MM.1S (cell line): Measurements from ENCODE around the gene CHMP4A.

ENCODE experiments used
- CTCF ChIP-seq: fragments of 300-600 bp; sonication (generic); IDR thresholded peaks from 2 replicates; pipeline ENCODE4 v1.5.1; 2016; ENCODE audit warnings: antibody characterized with exemption, low read length, mixed read lengths
- EZH2 ChIP-seq: fragments of 300-600 bp; sonication (generic); optimal IDR thresholded peaks from 2 replicates; pipeline ENCODE3; 2017; ENCODE audit warnings: low read depth, mild to moderate bottlenecking, antibody characterized with exemption, low read length, mixed read lengths
- EZH2phosphoT487 ChIP-seq: fragments of 300-600 bp; sonication (generic); IDR thresholded peaks from 2 replicates; pipeline ENCODE4 v1.6.1; 2018; ENCODE audit warnings: antibody characterized with exemption, low read length

GRCh38 chr14:24184104-24184970 lies 29.0 kb downstream of the CHMP4A start:
- no peak for TF ChIP-seq CTCF
- no peak for TF ChIP-seq EZH2phosphoT487
- no peak for TF ChIP-seq EZH2
